ENCODE measurements around the gene TNS2.

The TNS2 gene

DNA sequence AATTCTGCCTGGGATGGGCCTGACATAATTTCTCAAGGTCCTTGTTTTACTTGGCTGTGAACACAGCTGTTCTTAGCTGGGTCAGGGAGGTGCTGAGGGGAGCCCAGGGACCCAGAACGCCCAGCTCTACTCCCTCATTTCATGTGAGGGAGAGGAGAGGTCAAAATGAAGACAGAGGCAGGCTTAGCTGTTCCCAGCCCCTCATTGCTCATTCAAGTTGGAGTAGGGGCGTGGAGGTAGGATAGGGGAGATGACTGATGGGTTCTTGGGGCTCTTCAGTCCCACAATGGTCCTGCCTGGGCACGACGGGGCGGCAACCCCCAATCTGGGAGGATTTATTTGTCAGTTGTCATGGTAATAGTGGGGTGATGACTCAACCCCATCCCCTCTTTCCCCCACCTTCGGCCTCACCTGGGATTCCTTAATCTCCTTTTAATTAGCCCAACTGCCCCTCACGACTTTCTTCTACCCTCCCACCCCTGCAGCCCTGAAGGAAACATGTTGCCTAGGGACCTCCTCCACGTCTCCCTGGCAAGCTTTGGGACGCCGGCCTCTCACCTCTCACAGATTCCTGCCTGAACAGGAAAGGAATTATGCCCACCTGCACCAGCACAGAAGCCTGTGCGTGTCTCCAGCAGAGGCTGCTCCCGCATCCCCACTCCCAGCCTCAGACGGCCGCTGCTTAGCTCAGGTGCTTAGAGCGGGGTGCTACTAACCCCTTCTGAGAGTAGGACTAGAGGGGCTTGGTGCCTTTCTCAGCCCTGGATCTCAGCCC, 19.1 kb downstream of the TNS2 start:
- Histone ChIP-seq H3K27me3 (replicated peaks in 2 of 5; ENCODE audit: control insufficient read depth in 4 of 5, insufficient read depth in 5 of 5, low read length in 4 of 5) (no peaks in the 10 kb centered on the region), H3K36me3 (ENCODE audit: control insufficient read depth in 4 of 4, insufficient read depth in 4 of 4, low read length in 3 of 4) (peaks cover 2 to 46% (median 29%) of the 10 kb centered on the region in 4 experiments), H3K4me3 (ENCODE audit: control insufficient read depth in 1 of 7, extremely low read depth in 1 of 7, insufficient read depth in 4 of 7, low read depth in 2 of 7, low read length in 6 of 7) (no peak overlapping the region), H3K4me1 (ENCODE audit: control extremely low read depth in 1 of 4, control insufficient read depth in 4 of 4, insufficient read depth in 4 of 4, low read length in 3 of 4) (peaks cover 0 to 27% (median 8%) of the 10 kb centered on the region in 4 experiments), H3K27ac (ENCODE audit: insufficient read depth in 1 of 2, low read depth in 1 of 2, low read length in 2 of 2, poor library complexity in 1 of 2, severe bottlenecking in 2 of 2) (no peak overlapping the region), H3K9me3 (ENCODE audit: control extremely low read depth in 1 of 5, control insufficient read depth in 4 of 5, insufficient read depth in 2 of 5, low read depth in 1 of 5, low read length in 4 of 5) (no peaks in the 10 kb centered on the region)
- POLR2A ChIA-PET: interaction anchor here (2.1 kb wide), 1 partner anchor 34 kb away, joined by 5 read pairs; the partner anchor contains the start of gene SOAT2
- whole genome bisulfite sequencing (ENCODE audit: insufficient coverage): 95% methylated on average over 6 of the region's 15 CpGs
- no peak for DNase-seq
- CTCF ChIA-PET: interaction anchor here (1.7 to 17.4 kb wide), 7 partner anchors 9 to 128 kb away, joined by 4 to 361 read pairs (median 44); partner anchors contain the start of genes IGFBP6, SOAT2 and SPRYD3

DNA sequence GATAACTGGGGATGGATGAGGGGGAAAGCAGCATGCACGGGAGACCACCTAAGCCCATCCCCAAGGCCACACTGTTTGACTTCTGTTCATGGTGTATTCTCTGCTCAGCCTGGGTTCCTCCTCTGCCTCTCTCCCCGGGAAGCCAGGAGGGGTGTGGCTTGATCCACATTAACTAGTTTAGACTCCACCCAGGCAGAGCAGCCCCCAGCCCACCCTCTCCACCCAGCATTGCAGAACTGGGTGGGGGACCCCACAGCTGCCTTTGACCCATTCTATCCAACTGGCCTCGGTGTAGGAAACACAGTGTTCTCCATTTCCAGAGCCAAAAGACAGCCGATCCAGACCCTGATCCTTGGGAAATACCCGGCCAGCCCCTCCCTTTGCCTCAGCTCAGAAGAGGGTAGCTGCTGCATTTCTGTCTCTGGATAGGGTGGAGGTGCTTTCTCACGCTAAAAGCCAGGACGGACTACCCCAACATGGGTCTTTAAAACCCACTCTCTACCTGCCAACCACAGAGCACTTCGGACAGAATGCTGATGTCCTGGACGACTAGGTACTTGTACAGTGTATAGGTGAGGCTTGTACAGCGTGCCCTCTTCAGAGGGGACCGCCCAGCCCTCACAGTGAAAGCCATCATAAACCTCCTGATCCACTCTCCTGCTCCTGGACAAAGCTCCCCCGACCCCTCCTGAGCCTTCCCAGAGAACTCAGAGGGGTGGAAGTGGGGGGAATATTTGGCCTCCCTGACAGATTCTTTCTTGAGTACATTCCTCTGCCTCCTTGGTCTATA, 20.0 kb downstream of the TNS2 start:
- POLR2A ChIA-PET: no interaction called here
- WGBS (ENCODE audit: insufficient coverage): 94% methylated on average over 9 of the region's 12 CpGs
- Histone ChIP-seq H3K27ac (ENCODE audit: insufficient read depth in 1 of 2, low read depth in 1 of 2, low read length in 2 of 2, poor library complexity in 1 of 2, severe bottlenecking in 2 of 2) (no peak overlapping the region), H3K36me3 (ENCODE audit: control insufficient read depth in 4 of 4, insufficient read depth in 4 of 4, low read length in 3 of 4) (peaks cover 2 to 49% (median 34%) of the 10 kb centered on the region in 4 experiments), H3K4me3 (ENCODE audit: control insufficient read depth in 1 of 7, extremely low read depth in 1 of 7, insufficient read depth in 4 of 7, low read depth in 2 of 7, low read length in 6 of 7) (no peak overlapping the region), H3K9me3 (ENCODE audit: control extremely low read depth in 1 of 5, control insufficient read depth in 4 of 5, insufficient read depth in 2 of 5, low read depth in 1 of 5, low read length in 4 of 5) (no peaks in the 10 kb centered on the region), H3K4me1 (ENCODE audit: control extremely low read depth in 1 of 4, control insufficient read depth in 4 of 4, insufficient read depth in 4 of 4, low read length in 3 of 4) (peaks cover 0 to 27% (median 8%) of the 10 kb centered on the region in 4 experiments), H3K27me3 (replicated peaks in 2 of 5; ENCODE audit: control insufficient read depth in 4 of 5, insufficient read depth in 5 of 5, low read length in 4 of 5) (no peaks in the 10 kb centered on the region)
- CTCF ChIA-PET: interaction anchor here (1.1 to 17.4 kb wide), 6 partner anchors 8 to 128 kb away, joined by 3 to 361 read pairs (median 6); partner anchors contain the start of genes IGFBP6, SOAT2 and SPRYD3
- DNase-seq: no peak

DNA sequence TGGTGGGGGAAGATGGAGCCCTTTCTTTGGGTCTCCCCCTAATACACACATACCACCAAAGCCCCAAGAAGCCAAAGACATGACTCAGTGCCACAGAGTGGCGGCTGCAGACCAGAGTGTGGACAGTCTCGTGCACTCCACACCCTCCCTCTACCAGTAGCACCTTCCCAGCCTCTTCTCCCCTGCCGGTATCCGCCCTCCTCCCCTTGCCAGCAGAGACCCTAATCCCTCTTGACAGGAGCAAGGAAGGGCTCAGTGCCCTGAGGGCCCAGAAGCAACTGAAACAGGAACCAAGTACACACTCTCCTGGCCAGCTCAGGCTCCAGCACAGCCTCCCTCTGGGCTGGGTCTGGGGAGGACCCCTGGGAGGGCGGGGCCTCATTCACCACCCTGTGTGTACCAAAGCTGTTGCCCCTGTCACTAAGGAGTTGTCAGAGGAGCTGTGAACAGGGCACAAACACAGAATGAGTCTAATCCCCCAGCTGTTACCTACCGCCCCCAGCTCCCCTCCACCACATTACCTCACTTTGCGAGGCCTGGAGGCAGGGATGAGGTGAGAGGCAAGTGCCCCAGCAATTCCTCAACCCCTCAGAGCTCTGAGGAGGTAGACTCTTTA, 21.1 kb downstream of the TNS2 start:
- Histone ChIP-seq H3K27me3 (replicated peaks in 2 of 5; ENCODE audit: control insufficient read depth in 4 of 5, insufficient read depth in 5 of 5, low read length in 4 of 5) (no peaks in the 10 kb centered on the region), H3K27ac (ENCODE audit: insufficient read depth in 1 of 2, low read depth in 1 of 2, low read length in 2 of 2, poor library complexity in 1 of 2, severe bottlenecking in 2 of 2) (no peak overlapping the region), H3K4me1 (ENCODE audit: control extremely low read depth in 1 of 4, control insufficient read depth in 4 of 4, insufficient read depth in 4 of 4, low read length in 3 of 4) (peaks cover 0 to 27% (median 8%) of the 10 kb centered on the region in 4 experiments), H3K36me3 (ENCODE audit: control insufficient read depth in 4 of 4, insufficient read depth in 4 of 4, low read length in 3 of 4) (peaks cover 2 to 50% (median 38%) of the 10 kb centered on the region in 4 experiments), H3K9me3 (ENCODE audit: control extremely low read depth in 1 of 5, control insufficient read depth in 4 of 5, insufficient read depth in 2 of 5, low read depth in 1 of 5, low read length in 4 of 5) (no peaks in the 10 kb centered on the region), H3K4me3 (ENCODE audit: control insufficient read depth in 1 of 7, extremely low read depth in 1 of 7, insufficient read depth in 4 of 7, low read depth in 2 of 7, low read length in 6 of 7) (no peak overlapping the region)
- WGBS (ENCODE audit: insufficient coverage): 95% methylated on average over 4 of the region's 7 CpGs
- POLR2A ChIA-PET: interaction anchor here (0.5 kb wide), 2 partner anchors 17 to 154 kb away, joined by 3 to 4 read pairs; no protein-coding TSS in a partner anchor
- peak in 1 of 3 donors; percentile 44 for DNase-seq
- CTCF ChIA-PET: interaction anchor here (1.1 to 17.4 kb wide), 4 partner anchors 8 to 26 kb away, joined by 3 to 361 read pairs (median 5); partner anchors contain the start of genes IGFBP6, SOAT2 and SPRYD3

DNA sequence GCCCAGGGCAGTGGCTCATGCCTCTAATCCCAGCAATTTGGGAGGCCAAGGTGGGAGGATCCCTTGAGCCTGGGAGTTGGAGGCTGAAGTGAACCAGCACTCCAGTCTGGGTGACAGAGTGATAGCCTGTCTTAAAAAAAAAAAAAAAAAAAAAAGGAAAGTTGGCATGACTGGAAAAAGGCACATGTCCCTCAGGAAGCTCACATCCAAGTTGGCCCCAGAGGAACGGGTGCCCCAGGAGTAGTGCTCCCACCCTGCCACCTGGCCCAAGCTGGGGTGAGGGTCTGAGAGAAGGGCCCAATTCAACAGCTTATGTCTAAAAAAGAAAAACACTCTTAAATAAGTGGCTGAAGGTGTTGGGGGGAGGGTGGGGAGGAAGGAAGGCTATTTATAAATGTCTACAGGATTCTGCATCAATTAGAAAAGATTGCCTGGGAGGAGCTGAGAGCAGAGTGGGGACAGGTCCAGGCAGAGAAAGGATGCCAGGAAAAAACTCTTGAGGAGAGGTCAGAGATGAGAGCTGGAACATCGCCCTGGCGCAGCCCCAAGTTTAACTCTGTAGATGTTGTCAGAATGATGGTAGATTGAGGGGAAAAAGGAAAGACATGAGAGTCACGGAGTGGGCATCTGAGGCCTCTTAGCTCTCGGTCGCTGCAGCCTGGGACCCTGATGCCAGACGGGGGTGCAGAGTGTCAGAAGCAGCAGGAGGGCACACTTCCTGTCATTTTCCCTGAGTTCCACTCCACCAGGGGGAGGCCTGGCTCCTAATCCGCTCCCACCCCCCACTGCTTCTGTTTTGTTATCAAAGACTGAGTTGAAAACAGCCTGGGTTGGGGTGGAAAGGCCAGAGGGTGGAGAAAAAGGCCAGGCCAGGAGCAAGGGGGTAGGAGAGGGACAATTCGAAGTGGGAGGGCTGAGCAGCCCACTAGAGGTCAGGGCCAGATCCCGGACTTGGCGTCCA, 22.0 kb downstream of the TNS2 start:
- no peaks in the 10 kb centered on the region for H3K27me3 ChIP-seq (replicated peaks in 2 of 5; ENCODE audit: control insufficient read depth in 4 of 5, insufficient read depth in 5 of 5, low read length in 4 of 5)
- ChIA-PET POLR2A (interaction anchor here (0.5 to 0.6 kb wide), 3 partner anchors 16 to 155 kb away, joined by 3 to 4 read pairs (median 3); no protein-coding TSS in a partner anchor), CTCF (interaction anchor here (0.6 to 17.4 kb wide), 4 partner anchors 14 to 138 kb away, joined by 3 to 361 read pairs (median 5); partner anchors contain the start of genes IGFBP6 and SOAT2)
- WGBS (ENCODE audit: insufficient coverage): 89% methylated on average over 9 of the region's 11 CpGs
- peaks cover 0 to 57% (median 42%) of the 10 kb centered on the region in 4 experiments for H3K36me3 ChIP-seq (ENCODE audit: control insufficient read depth in 4 of 4, insufficient read depth in 4 of 4, low read length in 3 of 4)
- no peak for DNase-seq
- peaks cover 0 to 27% (median 8%) of the 10 kb centered on the region in 4 experiments for H3K4me1 ChIP-seq (ENCODE audit: control extremely low read depth in 1 of 4, control insufficient read depth in 4 of 4, insufficient read depth in 4 of 4, low read length in 3 of 4)
- no peak overlapping the region for H3K4me3 ChIP-seq (ENCODE audit: control insufficient read depth in 1 of 7, extremely low read depth in 1 of 7, insufficient read depth in 4 of 7, low read depth in 2 of 7, low read length in 6 of 7)
- H3K9me3 ChIP-seq (ENCODE audit: control extremely low read depth in 1 of 5, control insufficient read depth in 4 of 5, insufficient read depth in 2 of 5, low read depth in 1 of 5, low read length in 4 of 5): no peaks in the 10 kb centered on the region
- no peak overlapping the region for H3K27ac ChIP-seq (ENCODE audit: insufficient read depth in 1 of 2, low read depth in 1 of 2, low read length in 2 of 2, poor library complexity in 1 of 2, severe bottlenecking in 2 of 2)

DNA sequence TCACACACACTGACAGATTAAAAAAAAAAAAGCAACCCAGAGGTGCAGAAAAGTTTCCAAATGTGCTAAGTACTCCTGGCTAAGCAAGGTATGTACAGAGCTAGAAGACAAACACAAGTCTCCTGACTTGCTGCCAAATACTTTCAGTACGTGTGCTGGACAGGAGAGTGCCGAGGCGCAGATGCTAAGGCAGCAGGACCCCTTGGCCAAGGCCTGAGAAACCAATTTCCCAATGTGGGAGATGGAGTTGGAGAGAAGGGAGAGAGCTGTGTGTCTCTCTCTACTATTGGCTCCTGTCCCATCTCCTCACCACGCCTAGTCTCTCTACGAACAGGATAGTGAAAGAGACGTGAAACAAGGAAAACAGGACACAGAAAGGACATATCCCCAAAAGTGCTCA, 24.0 kb downstream of the TNS2 start:
- POLR2A ChIA-PET: no interaction called here
- Histone ChIP-seq H3K4me3 (ENCODE audit: control insufficient read depth in 1 of 7, extremely low read depth in 1 of 7, insufficient read depth in 4 of 7, low read depth in 2 of 7, low read length in 6 of 7) (no peak overlapping the region), H3K36me3 (ENCODE audit: control insufficient read depth in 4 of 4, insufficient read depth in 4 of 4, low read length in 3 of 4) (peaks cover 0 to 46% (median 40%) of the 10 kb centered on the region in 4 experiments), H3K4me1 (ENCODE audit: control extremely low read depth in 1 of 4, control insufficient read depth in 4 of 4, insufficient read depth in 4 of 4, low read length in 3 of 4) (peaks cover 3 to 28% (median 16%) of the 10 kb centered on the region in 4 experiments), H3K27me3 (replicated peaks in 2 of 5; ENCODE audit: control insufficient read depth in 4 of 5, insufficient read depth in 5 of 5, low read length in 4 of 5) (no peaks in the 10 kb centered on the region), H3K9me3 (ENCODE audit: control extremely low read depth in 1 of 5, control insufficient read depth in 4 of 5, insufficient read depth in 2 of 5, low read depth in 1 of 5, low read length in 4 of 5) (no peaks in the 10 kb centered on the region), H3K27ac (ENCODE audit: insufficient read depth in 1 of 2, low read depth in 1 of 2, low read length in 2 of 2, poor library complexity in 1 of 2, severe bottlenecking in 2 of 2) (no peak overlapping the region)
- 100% methylated on average over 2 of the region's 6 CpGs for WGBS (ENCODE audit: insufficient coverage)
- DNase-seq: no peak
- CTCF ChIA-PET: interaction anchor here (0.6 to 17.4 kb wide), 4 partner anchors 9 to 46 kb away, joined by 3 to 361 read pairs (median 58); partner anchors contain the start of genes IGFBP6 and SOAT2
